Adrenal gland (tissue), 5 donors: ENCODE measurements around the gene FCRL5.

Experiments
- CTCF ChIP-seq, 6 experiments: fragments of 450-650 bp in 4 of 6; fragments of 200-600 bp in 2 of 6; sonication (generic) in 1 of 6; IDR thresholded peaks; 1 replicate in 5 of 6; 2 replicates in 1 of 6; pipeline versions ENCODE4 v1.5.1 to v1.8.0; 2016 to 2021; ENCODE audit warnings: antibody characterized with exemption in 6 of 6, mild to moderate bottlenecking in 2 of 6, moderate library complexity in 1 of 6
- POLR2A ChIP-seq, 2 donors: fragments of 450-650 bp; IDR thresholded peaks; one replicate each; pipeline ENCODE4 v1.6.1; 2017; ENCODE audit warnings: antibody characterized with exemption in 2 of 2, mild to moderate bottlenecking in 2 of 2, moderate library complexity in 1 of 2
- donor health status: DM: no; HTN: no; CAD: no.

- no peak for TF ChIP-seq CTCF (IDR thresholded peaks at IDR 0.05)
- TF ChIP-seq POLR2A (IDR thresholded peaks at IDR 0.05), result no peak
Observed at GRCh38 chr1:157515709-157516108, 36.6 kb downstream of the FCRL5 start.
